ENCODE data around the gene CASK. TPM values are rescaled to one million over a fixed set of nuclear protein-coding genes. Genes with fewer than 3 reads are reported as not detected.

The CASK gene
- total and polyA plus RNA-seq, 9 of the 15 experiments (the other 6 are each of a cell fraction or from before 2014, with no cell fraction given), result 1.3 to 7.4 (median 5.2) TPM

GRCh38 chrX:41599507-41599906 lies 323.8 kb downstream of the CASK start:
- intact Hi-C loops (cut with micrococcal nuclease), result no loop called here
- H3K9me1 ChIP-seq (ENCODE audit: control insufficient read depth, insufficient read depth, low read length), result no peaks in the 10 kb centered on the region
- no peaks in the 10 kb centered on the region for H3K9me3 ChIP-seq (replicated peaks; ENCODE audit: control insufficient read depth, insufficient read depth, low read depth, low read length)
- H3K4me2 ChIP-seq (ENCODE audit: insufficient read depth, low read length), result no peak overlapping the region
- ChIA-PET POLR2A (no interaction called here), CTCF (ENCODE audit: low intra/inter-chr PET ratio) (no interaction called here)
- H4K20me1 ChIP-seq (replicated peaks; ENCODE audit: control insufficient read depth, insufficient read depth, low read length), result no peaks in the 10 kb centered on the region
- H3K4me3 ChIP-seq, result no peak overlapping the region
- 7% methylated on average over 1 of the region's 1 CpG for WGBS (ENCODE audit: insufficient coverage, low coverage, missing lambda C conversion rate)
- no peak for ATAC-seq
- no peak overlapping the region for H3K27ac ChIP-seq (ENCODE audit: extremely low read depth, low read depth, low read length)
- H3K4me1 ChIP-seq (replicated peaks in 1 of 2; ENCODE audit: control insufficient read depth in 2 of 2, insufficient read depth in 2 of 2, low read length in 2 of 2), result no peaks in the 10 kb centered on the region; a peak in 1 of 5 replicates
- DNase-seq (ENCODE audit: extremely low read depth in 1 of 4, low spot score in 3 of 4), result no peak
- TF ChIP-seq ZNF764 (CRISPR knock-in tag; IDR thresholded peaks at IDR 0.05; ENCODE audit: low read depth), result no peak
- TF ChIP-seq NFIC (IDR thresholded peaks at IDR 0.05), result no peak
- TF ChIP-seq RNF2 (IDR thresholded peaks at IDR 0.05), result no peak
- TF ChIP-seq ZBTB8A (IDR thresholded peaks at IDR 0.05; ENCODE audit: partially characterized antibody), result no peak
- TF ChIP-seq CBX1 (IDR thresholded peaks at IDR 0.05; ENCODE audit: low read depth), result no peak
- TF ChIP-seq ZNF512 (tag; IDR thresholded peaks at IDR 0.05), result no peak
- no peak for TF ChIP-seq CC2D1A (IDR thresholded peaks at IDR 0.05)
- no peak for TF ChIP-seq ZFX (CRISPR knock-in tag; IDR thresholded peaks at IDR 0.05)
- TF ChIP-seq CTCF (IDR thresholded peaks at IDR 0.05 in 2 of 3, conservative IDR thresholded peaks at IDR 0.05 in 1 of 3; ENCODE audit: insufficient read depth in 2 of 3, low read depth in 1 of 3, low read length in 3 of 3), result no peak
- no peak for TF ChIP-seq KAT7 (CRISPR knock-in tag; IDR thresholded peaks at IDR 0.05; ENCODE audit: borderline replicate concordance)
- no peak for TF ChIP-seq ZNF518B (CRISPR knock-in tag; IDR thresholded peaks at IDR 0.05)
- TF ChIP-seq KDM4B (IDR thresholded peaks at IDR 0.05; ENCODE audit: borderline replicate concordance in 2 of 2, low read depth in 1 of 2), result no peak
- TF ChIP-seq NFXL1 (CRISPR knock-in tag; IDR thresholded peaks at IDR 0.05), result no peak
- no peak for TF ChIP-seq PHF20 (IDR thresholded peaks at IDR 0.05; ENCODE audit: partially characterized antibody)
- TF ChIP-seq ETV1 (tag; conservative IDR thresholded peaks at IDR 0.05; ENCODE audit: low read depth), result no peak
- no peak for TF ChIP-seq RUNX1 (IDR thresholded peaks at IDR 0.05; ENCODE audit: low read depth)
- no peak overlapping the region for H2AFZ ChIP-seq (ENCODE audit: low read depth, low read length)
- no peaks in the 10 kb centered on the region for H3K27me3 ChIP-seq (ENCODE audit: control insufficient read depth in 2 of 2, insufficient read depth in 2 of 2, low read length in 2 of 2)
- no peak for FAIRE-seq
- H3K9ac ChIP-seq (ENCODE audit: insufficient read depth in 1 of 2, low read depth in 2 of 2, low read length in 2 of 2), result no peak overlapping the region
- no TSS peak for BruUV-seq (replicated peaks)
- H3K36me3 ChIP-seq (ENCODE audit: control insufficient read depth, insufficient read depth, low read length), result no peaks in the 10 kb centered on the region
- no peaks in the 10 kb centered on the region for H3K79me2 ChIP-seq (ENCODE audit: control insufficient read depth, insufficient read depth, low read length)
- in situ Hi-C loops (cut with MboI), result no loop called here
